Measurements from ENCODE around the gene GPR108. TPM values are rescaled to one million over a fixed set of nuclear protein-coding genes. Genes with fewer than 3 reads are reported as not detected.

Gene GPR108
- polyA plus RNA-seq, 2 donors, result 55.8 to 93.8 TPM

- no peaks in the 10 kb centered on the region for H3K4me1 ChIP-seq (ENCODE audit: control insufficient read depth in 2 of 2, insufficient read depth in 2 of 2, low read length in 1 of 2)
- no peak overlapping the region for H3K27ac ChIP-seq (ENCODE audit: low read depth in 2 of 2, low read length in 1 of 2)
- peaks cover 5 to 26% of the 10 kb centered on the region in 2 donors for H3K36me3 ChIP-seq (ENCODE audit: control insufficient read depth in 2 of 2, insufficient read depth in 2 of 2, low read length in 1 of 2)
- H3K9me3 ChIP-seq (ENCODE audit: control insufficient read depth in 2 of 2, insufficient read depth in 1 of 2, low read depth in 1 of 2, low read length in 1 of 2), result peaks cover 0 to 3% of the 10 kb centered on the region in 2 donors
- H3K4me3 ChIP-seq (ENCODE audit: low read depth in 1 of 2, low read length in 2 of 2), result no peak overlapping the region
- no peaks in the 10 kb centered on the region for H3K27me3 ChIP-seq (ENCODE audit: control insufficient read depth in 1 of 2, insufficient read depth in 2 of 2, low read length in 2 of 2)
- WGBS, 2 donors, result 87 to 92% methylated on average over 21 of the region's 21 CpGs
These were observed 4.5 kb downstream of the GPR108 start for GRCh38 chr19:6732803-6733337.

- WGBS, 2 donors, result 92 to 93% methylated on average over 22 of the region's 22 CpGs
- no peaks in the 10 kb centered on the region for H3K27me3 ChIP-seq (ENCODE audit: control insufficient read depth in 1 of 2, insufficient read depth in 2 of 2, low read length in 2 of 2)
- no peak overlapping the region for H3K4me3 ChIP-seq (ENCODE audit: low read depth in 1 of 2, low read length in 2 of 2)
- peaks cover 0 to 3% of the 10 kb centered on the region in 2 donors for H3K9me3 ChIP-seq (ENCODE audit: control insufficient read depth in 2 of 2, insufficient read depth in 1 of 2, low read depth in 1 of 2, low read length in 1 of 2)
- H3K4me1 ChIP-seq (ENCODE audit: control insufficient read depth in 2 of 2, insufficient read depth in 2 of 2, low read length in 1 of 2), result no peaks in the 10 kb centered on the region
- no peak overlapping the region for H3K27ac ChIP-seq (ENCODE audit: low read depth in 2 of 2, low read length in 1 of 2)
- H3K36me3 ChIP-seq (ENCODE audit: control insufficient read depth in 2 of 2, insufficient read depth in 2 of 2, low read length in 1 of 2), result peaks cover 5 to 26% of the 10 kb centered on the region in 2 donors
These were observed 5.6 kb downstream of the GPR108 start for GRCh38 chr19:6731822-6732221.

DNA sequence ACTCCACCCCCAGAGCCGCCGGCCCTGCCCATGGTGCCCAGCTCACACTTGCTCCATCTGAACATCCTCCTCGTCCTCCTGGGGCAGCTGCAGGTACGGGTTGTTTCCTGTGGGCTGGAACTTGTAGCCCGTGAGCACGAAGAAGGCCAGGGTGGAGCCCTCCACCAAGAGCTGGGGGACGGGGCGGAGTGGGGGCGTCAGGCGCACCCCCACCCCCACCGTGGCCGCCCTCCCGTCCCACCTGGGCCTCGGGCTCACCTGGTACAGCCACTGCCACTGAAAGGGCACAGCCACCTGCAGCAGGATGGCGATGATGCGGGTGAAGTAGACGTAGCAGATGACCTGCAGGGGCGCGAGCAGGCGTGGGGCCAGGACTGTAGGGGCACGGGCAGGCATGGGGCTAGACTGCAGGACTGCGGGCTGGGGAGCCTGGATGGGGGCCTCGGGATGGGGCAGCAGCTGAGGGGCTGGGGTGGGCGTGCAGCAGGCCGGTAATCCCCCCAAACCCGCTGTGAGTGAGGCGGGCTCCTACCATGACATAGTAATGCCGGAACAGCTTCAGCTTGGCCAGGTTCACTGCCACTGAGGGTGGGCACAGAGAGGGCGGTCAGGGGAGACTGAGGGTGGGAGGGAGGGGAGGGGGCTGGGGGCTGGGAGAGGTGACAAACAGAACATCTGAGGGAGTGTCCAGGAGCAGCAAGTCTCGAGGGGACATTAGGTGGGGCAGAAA is 6.3 kb downstream of the GPR108 start:
- Histone ChIP-seq H3K4me1 (ENCODE audit: control insufficient read depth in 2 of 2, insufficient read depth in 2 of 2, low read length in 1 of 2) (no peaks in the 10 kb centered on the region), H3K9me3 (ENCODE audit: control insufficient read depth in 2 of 2, insufficient read depth in 1 of 2, low read depth in 1 of 2, low read length in 1 of 2) (peaks cover 0 to 3% of the 10 kb centered on the region in 2 donors), H3K27ac (ENCODE audit: low read depth in 2 of 2, low read length in 1 of 2) (no peak overlapping the region), H3K36me3 (ENCODE audit: control insufficient read depth in 2 of 2, insufficient read depth in 2 of 2, low read length in 1 of 2) (peaks cover 5 to 26% of the 10 kb centered on the region in 2 donors), H3K4me3 (ENCODE audit: low read depth in 1 of 2, low read length in 2 of 2) (no peak overlapping the region), H3K27me3 (ENCODE audit: control insufficient read depth in 1 of 2, insufficient read depth in 2 of 2, low read length in 2 of 2) (no peaks in the 10 kb centered on the region)
- WGBS, 2 donors, result 85 to 88% methylated on average over 30 of the region's 30 CpGs

GRCh38 chr19:6730153-6730804 is 7.1 kb downstream of the GPR108 start:
- peaks cover 5 to 26% of the 10 kb centered on the region in 2 donors for H3K36me3 ChIP-seq (ENCODE audit: control insufficient read depth in 2 of 2, insufficient read depth in 2 of 2, low read length in 1 of 2)
- no peak overlapping the region for H3K27ac ChIP-seq (ENCODE audit: low read depth in 2 of 2, low read length in 1 of 2)
- H3K9me3 ChIP-seq (ENCODE audit: control insufficient read depth in 2 of 2, insufficient read depth in 1 of 2, low read depth in 1 of 2, low read length in 1 of 2), result peaks cover 0 to 3% of the 10 kb centered on the region in 2 donors
- H3K4me3 ChIP-seq (ENCODE audit: low read depth in 1 of 2, low read length in 2 of 2), result no peak overlapping the region
- no peaks in the 10 kb centered on the region for H3K27me3 ChIP-seq (ENCODE audit: control insufficient read depth in 1 of 2, insufficient read depth in 2 of 2, low read length in 2 of 2)
- H3K4me1 ChIP-seq (ENCODE audit: control insufficient read depth in 2 of 2, insufficient read depth in 2 of 2, low read length in 1 of 2), result no peaks in the 10 kb centered on the region
- 57 to 71% methylated on average over 27 of the region's 27 CpGs for WGBS, 2 donors

DNA sequence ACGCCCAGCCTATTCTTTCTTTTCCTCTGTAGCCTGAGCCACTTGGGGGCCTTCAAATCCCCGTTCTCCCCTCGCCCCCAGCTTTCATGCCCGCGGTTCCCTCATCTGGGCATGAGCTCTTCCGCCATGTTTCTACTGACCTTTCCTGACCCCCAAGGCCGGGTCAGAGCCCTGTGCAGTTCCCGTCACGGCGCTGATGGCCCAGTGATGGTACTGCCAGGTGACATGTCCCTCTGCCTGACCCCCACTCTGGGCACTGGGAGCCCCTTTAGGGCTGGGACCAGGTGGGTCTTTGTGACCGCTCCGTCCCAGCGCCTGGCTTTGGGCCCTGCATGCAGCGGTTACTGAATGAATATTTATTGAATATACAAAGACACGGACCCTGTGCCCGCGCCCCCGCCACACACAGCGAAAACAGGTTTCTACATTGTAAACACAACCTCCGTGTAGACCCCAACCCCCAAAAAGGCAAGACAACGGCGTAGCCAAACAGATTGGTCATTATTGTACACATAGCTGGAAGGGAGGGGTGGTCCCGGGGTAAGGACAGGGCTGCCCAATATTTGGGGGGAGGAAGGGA is 7.7 kb downstream of the GPR108 start:
- no peak overlapping the region for H3K4me3 ChIP-seq (ENCODE audit: low read depth in 1 of 2, low read length in 2 of 2)
- no peaks in the 10 kb centered on the region for H3K27me3 ChIP-seq (ENCODE audit: control insufficient read depth in 1 of 2, insufficient read depth in 2 of 2, low read length in 2 of 2)
- no peaks in the 10 kb centered on the region for H3K4me1 ChIP-seq (ENCODE audit: control insufficient read depth in 2 of 2, insufficient read depth in 2 of 2, low read length in 1 of 2)
- H3K9me3 ChIP-seq (ENCODE audit: control insufficient read depth in 2 of 2, insufficient read depth in 1 of 2, low read depth in 1 of 2, low read length in 1 of 2), result peaks cover 0 to 3% of the 10 kb centered on the region in 2 donors
- 84 to 86% methylated on average over 23 of the region's 23 CpGs for WGBS, 2 donors
- H3K27ac ChIP-seq (ENCODE audit: low read depth in 2 of 2, low read length in 1 of 2), result no peak overlapping the region
- peaks cover 5 to 26% of the 10 kb centered on the region in 2 donors for H3K36me3 ChIP-seq (ENCODE audit: control insufficient read depth in 2 of 2, insufficient read depth in 2 of 2, low read length in 1 of 2)

DNA sequence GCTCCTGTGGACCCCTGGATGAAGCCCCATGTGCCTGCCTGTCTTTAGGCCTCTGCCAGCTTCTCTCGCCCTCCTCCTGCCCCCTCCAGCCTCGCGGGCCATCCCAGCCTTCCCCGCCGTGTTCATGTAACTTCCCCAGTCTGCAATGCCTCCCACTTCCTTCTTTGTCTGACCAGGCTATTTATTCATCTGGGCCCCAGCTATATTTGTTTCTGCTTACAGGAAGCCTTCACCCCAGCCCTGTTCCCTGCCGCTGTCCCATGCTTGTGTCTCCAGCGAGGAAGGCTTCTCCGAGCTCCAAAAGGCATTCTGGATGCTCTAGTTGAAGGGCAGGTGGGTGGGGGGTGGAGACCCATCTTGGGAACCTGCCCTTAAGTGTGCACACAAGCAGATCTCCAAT is 9.0 kb downstream of the GPR108 start:
- Histone ChIP-seq H3K27ac (ENCODE audit: low read depth in 2 of 2, low read length in 1 of 2) (peak overlapping the region in 1 of 2 donors; percentile 9), H3K4me3 (ENCODE audit: low read depth in 1 of 2, low read length in 2 of 2) (no peak overlapping the region), H3K36me3 (ENCODE audit: control insufficient read depth in 2 of 2, insufficient read depth in 2 of 2, low read length in 1 of 2) (peaks cover 5 to 22% of the 10 kb centered on the region in 2 donors), H3K9me3 (ENCODE audit: control insufficient read depth in 2 of 2, insufficient read depth in 1 of 2, low read depth in 1 of 2, low read length in 1 of 2) (peaks cover 0 to 3% of the 10 kb centered on the region in 2 donors), H3K27me3 (ENCODE audit: control insufficient read depth in 1 of 2, insufficient read depth in 2 of 2, low read length in 2 of 2) (no peaks in the 10 kb centered on the region), H3K4me1 (ENCODE audit: control insufficient read depth in 2 of 2, insufficient read depth in 2 of 2, low read length in 1 of 2) (no peaks in the 10 kb centered on the region)
- WGBS, 2 donors, result 37 to 52% methylated on average over 8 of the region's 8 CpGs

DNA sequence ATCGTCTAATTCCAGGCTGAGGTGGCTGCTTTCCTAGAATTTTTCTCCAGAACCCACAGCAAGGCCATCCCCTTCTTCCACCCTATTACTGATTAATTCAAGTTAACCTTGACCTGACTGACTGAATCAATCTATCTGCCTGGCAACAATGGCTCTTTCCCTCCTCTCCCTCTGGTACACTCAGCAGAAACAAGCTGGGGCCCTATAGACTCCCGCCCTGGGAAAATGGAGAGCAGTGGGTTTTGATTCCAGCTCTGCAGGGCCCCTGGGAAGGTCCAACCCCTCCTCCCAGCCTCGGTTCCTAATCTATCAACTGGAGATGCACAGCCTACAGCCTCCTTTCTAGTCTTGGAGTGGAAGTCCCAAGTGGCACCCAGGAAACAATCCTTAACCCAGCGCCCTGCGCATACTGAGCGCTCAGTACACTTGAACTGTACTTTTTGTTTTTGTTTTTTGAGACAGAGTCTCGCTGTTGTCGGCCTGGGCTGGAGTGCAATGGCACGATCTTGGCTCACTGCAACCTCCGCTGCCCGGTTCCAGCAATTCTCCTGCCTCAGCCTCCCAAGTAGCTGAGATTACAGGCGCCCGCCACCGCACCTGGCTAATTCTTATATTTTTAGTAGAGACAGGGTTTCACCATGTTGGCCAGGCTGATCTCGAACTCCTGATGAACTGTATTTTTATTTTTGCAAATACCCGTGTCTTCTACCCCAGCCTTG is 11.7 kb downstream of the GPR108 start:
- WGBS, 2 donors, result 85 to 86% methylated on average over 16 of the region's 16 CpGs
- H3K27me3 ChIP-seq (ENCODE audit: control insufficient read depth in 1 of 2, insufficient read depth in 2 of 2, low read length in 2 of 2), result no peaks in the 10 kb centered on the region
- H3K36me3 ChIP-seq (ENCODE audit: control insufficient read depth in 2 of 2, insufficient read depth in 2 of 2, low read length in 1 of 2), result no peaks in the 10 kb centered on the region
- H3K4me3 ChIP-seq (ENCODE audit: low read depth in 1 of 2, low read length in 2 of 2), result no peak overlapping the region
- no peaks in the 10 kb centered on the region for H3K9me3 ChIP-seq (ENCODE audit: control insufficient read depth in 2 of 2, insufficient read depth in 1 of 2, low read depth in 1 of 2, low read length in 1 of 2)
- H3K27ac ChIP-seq (ENCODE audit: low read depth in 2 of 2, low read length in 1 of 2), result no peak overlapping the region
- H3K4me1 ChIP-seq (ENCODE audit: control insufficient read depth in 2 of 2, insufficient read depth in 2 of 2, low read length in 1 of 2), result no peaks in the 10 kb centered on the region

- Histone ChIP-seq H3K27ac (ENCODE audit: low read depth in 2 of 2, low read length in 1 of 2) (no peak overlapping the region), H3K4me1 (ENCODE audit: control insufficient read depth in 2 of 2, insufficient read depth in 2 of 2, low read length in 1 of 2) (no peaks in the 10 kb centered on the region), H3K27me3 (ENCODE audit: control insufficient read depth in 1 of 2, insufficient read depth in 2 of 2, low read length in 2 of 2) (no peaks in the 10 kb centered on the region), H3K9me3 (ENCODE audit: control insufficient read depth in 2 of 2, insufficient read depth in 1 of 2, low read depth in 1 of 2, low read length in 1 of 2) (no peaks in the 10 kb centered on the region), H3K4me3 (ENCODE audit: low read depth in 1 of 2, low read length in 2 of 2) (no peak overlapping the region), H3K36me3 (ENCODE audit: control insufficient read depth in 2 of 2, insufficient read depth in 2 of 2, low read length in 1 of 2) (no peaks in the 10 kb centered on the region)
- 71 to 74% methylated on average over 15 of the region's 15 CpGs for WGBS, 2 donors
These were observed 12.5 kb downstream of the GPR108 start for GRCh38 chr19:6724631-6725492.
